KOPT-K1 (cell line): ENCODE results near the gene CFAP119.
A peak's percentile ranks its signal among the peaks of the same experiment; 100 is the strongest.

Experiments used
- H3K27ac ChIP-seq: fragments of 200-600 bp; sonication (generic); 2 replicates; pipeline ENCODE4 v1.5.1; 2016; ENCODE audit warnings: antibody characterized with exemption, mild to moderate bottlenecking, low read depth, low read length; ENCODE audit not compliant: poor library complexity, severe bottlenecking
- H3K36me3 ChIP-seq: fragments of 200-600 bp; sonication (generic); 2 replicates; pipeline ENCODE4 v1.5.1; 2017; ENCODE audit warnings: antibody characterized with exemption, mild to moderate bottlenecking, low read length, moderate library complexity; ENCODE audit not compliant: insufficient read depth
- H3K9me3 ChIP-seq: fragments of 200-600 bp; sonication (generic); 2 replicates; pipeline ENCODE4 v1.5.1; 2017; ENCODE audit warnings: antibody characterized with exemption, low read length, mild to moderate bottlenecking; ENCODE audit not compliant: insufficient read depth, poor library complexity, severe bottlenecking

The CFAP119 gene

DNA sequence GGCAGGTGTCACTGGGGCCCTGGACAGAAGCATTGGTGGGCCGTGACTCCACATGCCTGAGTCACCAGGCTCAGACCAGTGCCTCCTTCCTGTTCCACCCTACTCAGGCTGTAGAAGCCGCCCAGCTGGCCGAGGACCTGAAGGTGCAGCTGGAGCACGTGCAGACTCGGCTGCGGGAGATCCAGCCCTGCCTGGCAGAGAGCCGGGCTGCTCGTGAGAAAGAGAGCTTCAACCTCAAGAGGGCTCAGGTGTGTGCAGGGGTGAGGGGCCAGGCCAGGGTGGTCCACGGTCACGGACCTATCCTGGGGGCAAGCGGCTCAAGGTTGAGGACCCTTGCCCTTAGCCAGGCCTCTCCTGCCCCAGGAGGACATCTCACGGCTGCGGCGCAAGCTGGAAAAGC, 9.9 kb upstream of the CFAP119 start:
- peaks cover 94% of the 10 kb centered on the region for H3K36me3 ChIP-seq
- H3K27ac ChIP-seq, result no peak overlapping the region
- no peaks in the 10 kb centered on the region for H3K9me3 ChIP-seq

DNA sequence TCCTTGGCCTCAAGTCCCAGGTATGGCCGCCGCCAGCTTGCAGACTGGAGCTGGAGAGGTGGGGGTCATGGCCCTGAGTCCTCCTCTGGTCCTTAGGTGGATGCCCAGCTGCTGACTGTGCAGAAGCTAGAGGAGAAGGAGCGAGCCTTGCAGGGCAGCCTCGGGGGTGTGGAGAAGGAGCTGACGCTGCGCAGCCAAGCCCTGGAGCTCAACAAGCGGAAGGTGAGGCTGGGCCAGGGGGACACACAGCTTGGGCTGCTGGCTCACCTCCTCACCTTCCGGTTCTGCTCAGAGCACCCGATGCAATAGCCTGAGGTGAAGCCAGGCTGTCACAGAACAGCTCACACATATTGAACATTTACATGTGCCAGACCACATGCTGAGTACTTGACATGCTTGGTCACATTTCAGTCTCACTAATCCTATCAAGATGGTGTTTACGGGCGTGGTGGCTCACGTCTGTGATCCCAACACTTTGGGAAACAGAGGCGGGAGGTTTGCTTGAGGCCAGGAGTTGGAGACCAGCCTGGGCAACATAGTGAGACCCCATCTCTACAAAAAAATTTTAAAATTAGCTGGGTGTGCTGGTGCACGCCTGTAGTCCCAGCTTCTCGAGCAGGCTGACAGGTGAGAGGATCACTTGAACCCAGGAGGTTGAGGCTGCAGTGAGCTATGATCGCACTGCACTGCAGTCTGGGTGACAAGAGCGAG, 7.7 kb upstream of the CFAP119 start:
- Histone ChIP-seq H3K27ac (no peak overlapping the region), H3K36me3 (peaks cover 100% of the 10 kb centered on the region), H3K9me3 (no peaks in the 10 kb centered on the region)

DNA sequence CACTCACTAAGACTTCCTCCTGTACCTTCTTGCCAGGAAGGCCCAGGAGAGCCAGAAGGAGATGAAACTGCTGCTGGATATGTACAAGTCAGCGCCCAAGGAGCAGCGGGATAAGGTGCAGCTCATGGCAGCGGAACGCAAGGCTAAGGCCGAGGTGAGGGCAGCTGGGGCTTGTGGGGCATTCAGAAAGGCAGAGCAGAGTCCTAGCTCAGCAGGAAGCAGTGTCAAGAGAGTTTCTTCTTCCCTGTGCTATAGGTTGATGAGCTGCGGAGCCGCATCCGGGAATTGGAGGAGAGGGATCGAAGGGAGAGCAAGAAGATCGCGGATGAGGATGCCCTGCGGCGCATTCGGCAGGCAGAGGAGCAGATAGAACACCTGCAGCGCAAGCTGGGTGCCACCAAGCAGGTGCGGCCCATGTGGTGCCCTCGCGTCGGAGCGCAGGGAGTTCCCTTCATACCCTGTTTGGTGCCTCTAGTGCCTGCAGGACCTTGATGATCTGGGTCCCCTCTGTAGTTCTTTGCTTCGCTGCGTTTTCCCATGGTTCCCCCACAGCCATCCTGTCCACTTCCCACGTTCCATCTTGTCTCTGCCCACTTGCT, 6.8 kb upstream of the CFAP119 start:
- Histone ChIP-seq H3K36me3 (peaks cover 100% of the 10 kb centered on the region), H3K27ac (no peak overlapping the region), H3K9me3 (no peaks in the 10 kb centered on the region)

DNA sequence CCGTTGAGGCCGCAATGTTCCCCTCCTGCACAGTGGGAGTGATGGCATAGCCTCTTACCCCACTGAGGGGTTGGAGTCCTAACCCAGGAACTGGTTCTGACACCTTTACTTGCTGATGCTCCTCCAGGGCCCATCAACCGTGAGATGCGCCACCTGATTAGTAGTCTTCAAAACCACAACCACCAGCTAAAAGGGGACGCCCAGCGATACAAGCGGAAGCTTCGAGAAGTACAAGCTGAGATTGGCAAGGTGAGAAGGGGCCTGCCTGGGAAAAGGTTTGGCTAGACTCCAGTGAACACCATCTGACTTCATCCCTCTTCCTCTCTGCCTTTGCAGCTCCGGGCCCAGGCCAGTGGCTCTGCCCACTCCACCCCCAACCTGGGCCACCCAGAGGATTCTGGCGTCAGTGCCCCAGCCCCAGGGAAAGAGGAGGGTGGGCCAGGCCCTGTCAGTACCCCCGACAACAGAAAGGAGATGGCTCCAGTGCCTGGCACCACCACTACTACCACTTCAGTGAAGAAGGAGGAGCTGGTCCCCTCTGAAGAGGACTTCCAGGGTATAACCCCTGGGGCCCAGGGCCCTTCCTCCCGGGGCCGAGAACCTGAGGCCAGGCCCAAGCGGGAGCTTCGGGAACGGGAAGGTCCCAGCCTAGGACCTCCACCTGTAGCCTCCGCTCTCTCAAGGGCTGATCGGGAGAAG, 6.1 kb upstream of the CFAP119 start:
- Histone ChIP-seq H3K9me3 (no peaks in the 10 kb centered on the region), H3K27ac (no peak overlapping the region), H3K36me3 (peaks cover 99% of the 10 kb centered on the region)

DNA sequence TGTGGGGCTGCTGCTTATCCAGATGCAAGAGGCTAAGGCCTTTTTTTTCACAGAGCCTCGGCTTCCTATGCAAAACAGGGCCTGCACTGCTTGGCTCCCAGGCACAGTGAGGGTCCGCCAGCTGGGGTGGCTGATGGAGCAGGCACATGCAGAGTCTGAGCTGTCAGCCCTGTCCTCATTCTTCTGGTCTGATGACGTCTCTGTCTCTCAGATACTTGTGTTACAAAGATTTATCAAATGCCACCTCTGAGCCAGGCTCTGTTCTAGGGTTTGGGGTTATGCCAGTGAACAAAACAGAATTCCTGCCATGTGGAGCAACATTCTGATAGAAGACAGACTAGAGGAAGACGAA, 5.0 kb upstream of the CFAP119 start:
- Histone ChIP-seq H3K36me3 (peaks cover 89% of the 10 kb centered on the region), H3K9me3 (no peaks in the 10 kb centered on the region), H3K27ac (no peak overlapping the region)

DNA sequence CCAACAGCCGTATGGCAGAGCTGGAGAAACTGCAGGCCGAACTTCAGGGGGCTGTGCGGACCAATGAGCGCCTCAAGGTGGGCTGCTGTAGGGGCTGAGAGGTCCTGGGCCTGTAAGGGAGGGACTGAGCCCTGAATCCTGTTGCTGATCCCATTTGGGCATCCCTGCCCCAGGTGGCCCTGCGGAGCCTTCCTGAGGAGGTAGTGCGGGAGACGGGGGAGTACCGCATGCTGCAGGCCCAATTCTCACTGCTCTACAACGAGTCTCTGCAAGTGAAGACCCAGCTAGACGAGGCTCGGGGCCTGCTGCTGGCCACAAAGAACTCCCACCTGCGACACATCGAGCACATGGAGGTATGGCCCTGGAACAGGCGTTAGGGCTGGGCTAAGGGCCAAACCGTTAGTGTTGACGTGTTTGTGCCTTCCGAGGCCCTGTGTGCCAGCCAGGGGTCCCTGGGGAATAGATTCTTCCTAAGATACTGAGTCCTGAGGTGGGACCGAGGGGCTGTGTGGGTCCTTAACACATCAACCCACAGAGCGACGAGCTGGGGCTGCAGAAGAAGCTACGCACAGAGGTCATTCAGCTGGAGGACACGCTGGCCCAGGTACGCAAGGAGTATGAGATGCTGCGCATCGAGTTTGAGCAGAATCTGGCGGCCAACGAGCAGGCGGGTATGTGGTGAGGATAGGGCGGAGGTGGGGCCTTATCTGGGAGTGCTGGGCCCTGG, 4.5 kb upstream of the CFAP119 start:
- no peaks in the 10 kb centered on the region for H3K9me3 ChIP-seq
- H3K27ac ChIP-seq, result no peak overlapping the region
- peaks cover 84% of the 10 kb centered on the region for H3K36me3 ChIP-seq

DNA sequence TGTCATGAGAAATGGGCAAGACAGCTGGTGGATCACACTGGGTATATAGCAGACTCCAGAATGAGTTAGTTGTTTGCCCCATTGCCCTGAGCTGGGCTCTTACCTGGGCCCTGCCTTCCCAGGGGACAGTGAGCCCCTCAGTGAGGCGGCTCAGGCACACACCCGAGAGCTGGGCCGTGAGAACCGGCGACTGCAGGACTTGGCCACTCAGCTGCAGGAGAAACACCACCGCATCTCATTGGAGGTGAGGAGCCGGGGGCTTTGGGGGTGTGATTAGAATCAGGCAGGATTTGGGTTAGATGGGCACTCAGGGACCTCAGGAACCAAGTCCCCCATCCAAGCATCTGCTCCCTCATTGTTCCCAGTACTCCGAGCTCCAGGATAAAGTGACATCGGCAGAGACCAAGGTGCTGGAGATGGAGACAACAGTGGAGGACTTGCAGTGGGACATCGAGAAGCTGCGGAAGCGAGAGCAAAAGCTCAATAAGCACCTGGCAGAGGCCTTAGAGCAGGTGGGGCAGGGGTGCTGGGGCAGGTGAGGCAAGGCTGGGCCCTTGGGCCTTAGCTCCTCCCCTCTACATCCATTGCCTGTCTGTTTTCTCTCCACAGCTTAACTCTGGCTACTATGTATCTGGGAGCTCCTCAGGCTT, 3.1 kb upstream of the CFAP119 start:
- peaks cover 69% of the 10 kb centered on the region for H3K36me3 ChIP-seq
- H3K9me3 ChIP-seq, result no peaks in the 10 kb centered on the region
- no peak overlapping the region for H3K27ac ChIP-seq

DNA sequence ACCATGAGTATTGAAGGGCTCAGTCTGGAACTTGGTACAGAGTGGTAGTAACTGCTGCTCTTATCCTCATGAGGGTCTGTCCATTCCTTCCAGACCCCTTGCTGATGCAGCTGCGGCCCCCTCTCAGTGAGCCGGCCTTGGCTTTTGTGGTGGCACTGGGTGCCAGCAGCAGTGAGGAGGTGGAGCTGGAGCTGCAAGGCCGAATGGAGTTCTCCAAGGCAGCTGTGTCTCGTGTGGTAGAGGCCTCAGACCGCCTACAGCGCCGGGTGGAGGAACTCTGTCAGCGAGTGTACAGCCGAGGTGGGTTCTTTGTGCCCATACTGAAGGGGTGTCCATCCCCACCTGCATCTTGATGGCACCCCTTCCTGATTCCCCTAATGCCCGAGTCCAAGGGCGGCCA, 2.2 kb upstream of the CFAP119 start:
- no peak overlapping the region for H3K27ac ChIP-seq
- no peaks in the 10 kb centered on the region for H3K9me3 ChIP-seq
- H3K36me3 ChIP-seq, result peaks cover 69% of the 10 kb centered on the region

DNA sequence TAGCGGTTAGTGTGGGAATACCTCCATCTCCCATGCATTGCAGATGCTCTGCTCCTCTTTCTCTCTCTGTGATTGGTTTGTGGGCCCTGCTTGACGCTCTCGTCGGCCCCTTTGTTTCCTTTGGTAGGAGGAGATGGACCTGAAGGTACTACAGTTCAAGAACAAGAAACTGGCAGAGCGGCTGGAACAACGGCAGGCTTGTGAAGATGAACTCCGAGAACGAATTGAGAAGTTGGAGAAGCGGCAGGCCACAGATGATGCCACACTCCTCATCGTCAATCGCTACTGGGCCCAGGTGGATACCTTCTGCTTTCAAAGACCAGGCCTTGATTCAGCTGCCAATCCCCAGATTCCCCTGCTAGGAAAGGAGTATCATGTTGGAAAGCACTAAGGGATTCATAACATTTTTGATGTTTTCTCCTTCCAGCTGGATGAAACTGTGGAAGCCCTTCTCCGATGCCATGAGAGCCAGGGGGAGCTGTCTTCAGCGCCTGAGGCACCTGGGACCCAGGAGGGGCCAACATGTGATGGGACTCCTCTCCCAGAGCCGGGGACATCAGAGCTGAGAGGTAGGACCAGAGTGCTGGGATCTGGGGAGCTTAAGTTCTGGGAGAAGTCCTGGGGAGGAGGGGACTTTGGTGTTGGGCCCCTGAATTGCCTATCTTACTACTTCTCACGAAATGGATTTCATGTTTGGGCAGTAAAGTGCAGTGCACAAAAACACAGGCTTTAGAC, 1.3 kb upstream of the CFAP119 start:
- no peaks in the 10 kb centered on the region for H3K9me3 ChIP-seq
- peak overlapping the region; percentile 65 for H3K27ac ChIP-seq
- peaks cover 64% of the 10 kb centered on the region for H3K36me3 ChIP-seq

DNA sequence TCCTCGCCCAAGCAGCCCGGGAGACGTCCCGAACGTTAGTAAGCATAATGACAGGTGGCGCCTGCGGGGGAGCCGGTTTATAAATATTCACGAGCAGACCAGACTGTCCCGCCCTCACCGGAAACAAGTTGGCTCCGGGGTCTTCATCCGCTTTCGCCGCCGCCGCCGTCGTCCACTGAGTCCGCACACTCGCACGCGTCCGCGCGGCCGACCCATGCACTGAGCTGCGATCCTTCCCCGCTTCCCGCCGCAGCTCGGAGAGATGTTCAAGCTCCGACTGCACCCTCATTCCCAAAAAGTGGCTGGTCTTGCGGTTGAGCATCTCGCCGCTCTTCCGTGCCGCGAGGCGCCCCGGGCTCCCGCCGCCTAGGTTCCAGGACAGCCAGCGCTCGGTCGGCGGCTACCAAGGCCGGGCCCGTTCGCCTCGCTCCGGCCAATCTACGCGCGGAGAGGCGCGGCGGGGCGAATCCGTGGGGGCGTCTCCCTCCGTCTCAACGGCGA, 385 bp downstream of the CFAP119 start:
- Histone ChIP-seq H3K36me3 (peaks cover 61% of the 10 kb centered on the region), H3K9me3 (no peaks in the 10 kb centered on the region), H3K27ac (peak overlapping the region; percentile 65)

DNA sequence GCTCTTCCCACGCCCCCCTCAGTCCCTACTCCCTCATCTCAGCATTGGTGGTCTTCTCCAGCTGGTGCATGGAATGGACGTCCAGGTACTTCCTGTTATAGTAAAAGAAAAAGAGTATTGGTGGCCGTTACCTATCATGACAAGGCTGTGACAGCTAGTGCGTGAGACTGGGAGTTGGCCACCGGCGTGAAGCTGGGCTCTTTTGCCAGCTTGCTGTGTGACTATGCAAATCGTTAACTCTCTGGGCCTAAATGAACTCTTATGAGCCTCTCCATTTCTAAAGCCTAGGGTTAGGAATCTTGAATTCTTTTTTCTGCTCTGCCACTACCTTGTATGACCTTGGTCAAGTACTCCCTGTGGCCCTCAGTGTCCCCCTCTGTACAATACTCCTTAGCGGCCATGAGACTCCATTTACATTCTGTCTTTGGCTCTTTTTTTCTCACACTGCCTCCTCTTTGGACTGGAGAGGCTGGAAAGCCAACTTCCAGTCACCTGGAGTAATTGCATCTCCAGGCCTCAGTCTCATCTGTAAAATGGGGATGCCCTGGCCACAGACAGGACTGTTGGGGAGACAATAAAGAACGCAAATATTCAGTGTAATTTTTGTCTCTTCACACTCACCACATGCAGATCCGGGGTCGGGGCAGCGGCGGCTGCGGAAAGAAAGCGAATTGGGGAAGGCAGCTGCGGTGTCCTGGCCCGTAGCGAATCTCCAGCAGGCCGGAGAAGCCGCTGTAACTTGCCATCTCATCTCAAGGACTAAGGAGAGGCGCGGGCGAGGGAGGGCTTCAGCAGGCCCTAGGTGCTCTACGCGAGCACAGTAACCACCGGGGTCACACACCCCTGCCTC, 1.1 kb downstream of the CFAP119 start:
- H3K27ac ChIP-seq, result peak overlapping the region; percentile 65
- H3K36me3 ChIP-seq, result peaks cover 61% of the 10 kb centered on the region
- H3K9me3 ChIP-seq, result no peaks in the 10 kb centered on the region

DNA sequence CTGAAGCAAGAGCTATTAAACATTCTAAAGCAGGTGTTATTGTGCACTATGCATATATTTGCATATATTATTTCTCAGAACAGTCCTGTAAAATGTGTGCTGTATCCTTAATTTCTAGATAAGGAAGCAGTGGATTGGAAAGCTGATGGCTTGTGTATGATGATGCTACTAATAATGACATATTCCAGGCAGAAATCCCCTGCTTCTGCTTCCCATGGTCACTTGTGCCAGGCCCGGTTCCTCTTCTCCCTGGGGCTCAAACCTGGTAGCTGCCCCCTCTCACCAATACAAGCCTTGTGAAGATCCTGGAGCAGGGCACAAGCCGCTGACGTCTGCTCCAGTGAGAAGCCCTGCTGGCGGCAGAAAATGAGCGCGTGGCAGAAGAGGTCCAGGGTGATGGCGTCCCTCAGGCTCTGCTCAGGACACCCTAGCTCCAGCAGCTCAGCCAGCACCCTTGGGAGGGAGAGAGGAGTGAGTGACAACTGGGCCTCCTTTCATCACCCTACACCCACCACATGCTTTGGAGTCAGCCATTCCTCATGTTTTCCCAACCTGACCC, 1.8 kb downstream of the CFAP119 start:
- no peaks in the 10 kb centered on the region for H3K9me3 ChIP-seq
- peaks cover 61% of the 10 kb centered on the region for H3K36me3 ChIP-seq
- H3K27ac ChIP-seq, result no peak overlapping the region

DNA sequence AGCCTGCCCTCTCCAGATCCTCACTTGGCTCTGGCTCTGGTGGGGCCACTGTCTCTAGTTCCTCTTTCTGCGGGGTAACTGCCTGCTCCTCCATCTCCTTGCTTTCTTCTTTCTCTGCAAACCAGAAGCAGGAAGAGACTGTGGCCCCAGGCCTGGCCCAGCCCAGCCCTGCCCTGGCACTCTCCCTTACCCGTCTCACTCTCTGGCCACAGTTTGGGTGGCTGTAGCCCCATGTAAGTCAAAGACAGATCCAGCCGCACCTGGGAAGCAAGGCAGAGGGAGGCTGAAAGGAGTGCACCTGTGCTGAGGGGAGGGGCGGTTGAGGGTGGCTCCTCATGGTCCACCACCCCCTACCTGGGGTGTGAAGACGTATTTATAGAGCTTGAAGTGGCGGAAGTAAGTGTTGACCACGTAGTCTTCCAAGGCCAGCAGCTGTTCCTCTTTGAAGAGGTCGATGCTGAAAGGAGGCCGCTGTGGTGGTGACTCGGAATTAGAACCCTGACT, 2.8 kb downstream of the CFAP119 start:
- H3K27ac ChIP-seq, result no peak overlapping the region
- H3K36me3 ChIP-seq, result peaks cover 61% of the 10 kb centered on the region
- no peaks in the 10 kb centered on the region for H3K9me3 ChIP-seq
